GM23248 (cell line): ENCODE measurements around the gene LDLRAD4. TPM values are rescaled to one million over a fixed set of nuclear protein-coding genes. Genes with fewer than 3 reads are reported as not detected.
"Not testable (repeated sequence)": the region's sequence is repeated elsewhere in the genome, so short reads cannot be mapped to it uniquely, and the experiment has no call there.

ENCODE experiments used
- DNase-seq: peaks from one replicate; pipeline ENCODE4 v3.0.0-alpha.2; 2015
- H2AFZ ChIP-seq: fragments of 200-600 bp; sonication (generic); 2 replicates; pipeline ENCODE4 v1.6.1; 2016; ENCODE audit warnings: antibody characterized with exemption
- H3F3A ChIP-seq: fragments of 200-600 bp; sonication (generic); 2 replicates; pipeline ENCODE4 v1.6.1; 2016; ENCODE audit warnings: mild to moderate bottlenecking, antibody characterized with exemption, mixed run types; ENCODE audit not compliant: insufficient read depth
- H3K27ac ChIP-seq: fragments of 200-600 bp; sonication (generic); 2 replicates; pipeline ENCODE4 v1.5.1; 2016; ENCODE audit warnings: mild to moderate bottlenecking
- H3K27me3 ChIP-seq: fragments of 200-600 bp; sonication (generic); replicated peaks from 2 replicates; pipeline ENCODE4 v1.6.1; 2016; ENCODE audit warnings: mild to moderate bottlenecking; ENCODE audit not compliant: insufficient read depth
- H3K36me3 ChIP-seq: fragments of 200-600 bp; sonication (generic); 2 replicates; pipeline ENCODE4 v1.6.1; 2016; ENCODE audit warnings: low read depth, mild to moderate bottlenecking
- H3K4me1 ChIP-seq: fragments of 200-600 bp; sonication (generic); 2 replicates; pipeline ENCODE4 v1.6.1; 2016; ENCODE audit warnings: mild to moderate bottlenecking; ENCODE audit not compliant: insufficient read depth
- H3K4me2 ChIP-seq: fragments of 200-600 bp; sonication (generic); one replicate; pipeline ENCODE4 v1.6.1; 2016; ENCODE audit warnings: mild to moderate bottlenecking; ENCODE audit not compliant: unreplicated experiment
- H3K4me3 ChIP-seq: fragments of 200-600 bp; sonication (generic); 2 replicates; pipeline ENCODE4 v1.5.1; 2016; ENCODE audit warnings: mild to moderate bottlenecking
- H3K79me2 ChIP-seq: fragments of 200-600 bp; sonication (generic); 2 replicates; pipeline ENCODE4 v1.6.1; 2016; ENCODE audit warnings: mild to moderate bottlenecking; ENCODE audit not compliant: insufficient read depth
- H3K9ac ChIP-seq: fragments of 200-600 bp; sonication (generic); 2 replicates; pipeline ENCODE4 v1.6.1; 2016; ENCODE audit warnings: mild to moderate bottlenecking
- H3K9me2 ChIP-seq: fragments of 200-600 bp; sonication (generic); 2 replicates; pipeline ENCODE4 v1.6.1; 2016; ENCODE audit warnings: mixed run types, mild to moderate bottlenecking, moderate library complexity; ENCODE audit not compliant: insufficient read depth
- H3K9me3 ChIP-seq: fragments of 200-600 bp; sonication (generic); one replicate; pipeline ENCODE4 v1.6.1; 2017; ENCODE audit warnings: low read depth
- H4K20me1 ChIP-seq: fragments of 200-600 bp; sonication (generic); 2 replicates; pipeline ENCODE4 v1.6.0; 2016; ENCODE audit not compliant: insufficient read depth
- EZH2 ChIP-seq: fragments of 200-600 bp; sonication (generic); IDR thresholded peaks from 2 replicates; pipeline ENCODE4 v1.6.1; 2018; ENCODE audit warnings: antibody characterized with exemption, mild to moderate bottlenecking; ENCODE audit not compliant: insufficient read depth, poor library complexity, severe bottlenecking
- EZH2phosphoT487 ChIP-seq: fragments of 200-600 bp; sonication (generic); IDR thresholded peaks from 2 replicates; pipeline ENCODE4 v1.6.1; 2018; ENCODE audit warnings: antibody characterized with exemption, moderate library complexity, mild to moderate bottlenecking, low read depth; ENCODE audit not compliant: insufficient read depth
- WGBS, 2 experiments: methylation state at CpG; one replicate each; pipeline ENCODE4 v1.1.6; 2015 to 2017; ENCODE audit warnings: low lambda C conversion rate in 2 of 2, low coverage in 1 of 2; ENCODE audit errors: missing lambda C conversion rate in 2 of 2; 5-methylcytosine and 5-hydroxymethylcytosine counted together
- in situ Hi-C: fragments of 300-500 bp; cut with MboI; formaldehyde crosslinking; loops from 2 replicates; pipeline ENCODE4 v1.15.0; 2020
- polyA plus RNA-seq: library from polyadenylated mRNA; unstranded; fragments of >200 nt; fragmentation: Nextera tagmentation; extraction: Ambion mirVana; gene quantifications from 2 replicates; pipeline ENCODE4 v1.2.1, GENCODE V29; 2016
- total RNA-seq: library from RNA; depleted of rRNA; stranded (reverse); fragments of >200 nt; shearing (Covaris generic); gene quantifications from 2 replicates; pipeline ENCODE4 v1.2.3, GENCODE V29; 2014

Gene LDLRAD4
- total and polyA plus RNA-seq, 2 experiments from 2014 or later, result not detected

DNA sequence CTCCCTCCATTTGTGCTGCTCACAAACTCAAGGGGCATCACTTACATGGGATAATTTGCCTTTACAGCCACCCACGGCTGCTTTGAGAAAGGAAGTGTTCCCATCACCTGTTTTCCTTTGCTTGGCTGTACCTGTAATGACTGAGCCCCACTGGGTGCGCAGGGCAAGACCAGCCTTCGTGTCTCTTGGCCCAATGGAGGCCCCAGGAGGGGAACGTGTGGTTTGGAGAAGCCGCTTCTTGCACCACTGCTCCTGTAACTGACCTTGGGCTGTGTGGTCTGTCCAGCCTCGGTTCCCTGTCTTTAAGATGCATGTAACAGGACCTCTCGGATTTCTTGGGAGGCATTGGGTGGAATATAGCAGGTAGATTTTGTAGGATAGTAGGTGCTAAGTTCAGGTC lies 41.1 kb downstream of the LDLRAD4 start:
- H3K27ac ChIP-seq, result no peak overlapping the region
- in situ Hi-C loops, result no loop called here
- DNase-seq, result no peak

GRCh38 chr18:13260197-13260934 lies 41.8 kb downstream of the LDLRAD4 start:
- no peak overlapping the region for H3K27ac ChIP-seq
- H4K20me1 ChIP-seq, result no peaks in the 10 kb centered on the region
- no peaks in the 10 kb centered on the region for H3K9me3 ChIP-seq
- H3K9ac ChIP-seq, result no peak overlapping the region
- TF ChIP-seq EZH2phosphoT487 (no peak), EZH2 (no peak)
- H3K4me1 ChIP-seq, result no peaks in the 10 kb centered on the region
- 9 to 11% methylated on average over 8 of the region's 8 CpGs for WGBS, 2 experiments
- no peaks in the 10 kb centered on the region for H3F3A ChIP-seq
- peak; percentile 20 for DNase-seq
- H3K4me2 ChIP-seq, result no peak overlapping the region
- H3K4me3 ChIP-seq, result no peak overlapping the region
- no peaks in the 10 kb centered on the region for H3K9me2 ChIP-seq
- peaks cover 29% of the 10 kb centered on the region; the same call in 1 of the 2 replicates for H3K27me3 ChIP-seq
- H3K36me3 ChIP-seq, result no peaks in the 10 kb centered on the region
- in situ Hi-C loops, result no loop called here
- H2AFZ ChIP-seq, result no peak overlapping the region
- no peaks in the 10 kb centered on the region for H3K79me2 ChIP-seq

More for the DNA sequence above, 41.1 kb downstream of the LDLRAD4 start:
- Histone ChIP-seq H3K4me2 (no peak overlapping the region), H3K79me2 (no peaks in the 10 kb centered on the region), H3K9me3 (no peaks in the 10 kb centered on the region), H3K4me1 (no peaks in the 10 kb centered on the region), H3K36me3 (no peaks in the 10 kb centered on the region), H2AFZ (no peak overlapping the region), H3K9ac (no peak overlapping the region), H4K20me1 (no peaks in the 10 kb centered on the region), H3K4me3 (no peak overlapping the region), H3K9me2 (no peaks in the 10 kb centered on the region), H3F3A (no peaks in the 10 kb centered on the region), H3K27me3 (0 out of 2 replicates have a peak, but pooled peaks cover 23% of the 10 kb centered on the region)
- TF ChIP-seq EZH2, result no peak
- TF ChIP-seq EZH2phosphoT487, result no peak
- WGBS, 2 experiments, result 45 to 55% methylated on average over 7 of the region's 7 CpGs

- in situ Hi-C loops, result no loop called here
- TF ChIP-seq EZH2, result no peak
- Histone ChIP-seq H3K27ac (no peak overlapping the region), H2AFZ (no peak overlapping the region), H3K9me3 (no peaks in the 10 kb centered on the region), H3K9me2 (no peaks in the 10 kb centered on the region), H3K79me2 (no peaks in the 10 kb centered on the region), H4K20me1 (no peaks in the 10 kb centered on the region), H3K4me3 (no peak overlapping the region), H3K36me3 (no peaks in the 10 kb centered on the region), H3F3A (no peaks in the 10 kb centered on the region), H3K4me2 (no peak overlapping the region), H3K9ac (no peak overlapping the region), H3K4me1 (no peaks in the 10 kb centered on the region), H3K27me3 (peaks cover 36% of the 10 kb centered on the region)
- WGBS, 2 experiments, result 44 to 47% methylated on average over 12 of the region's 12 CpGs
- no peak for DNase-seq
Observed at GRCh38 chr18:13260935-13261640, 42.5 kb downstream of the LDLRAD4 start.

DNA sequence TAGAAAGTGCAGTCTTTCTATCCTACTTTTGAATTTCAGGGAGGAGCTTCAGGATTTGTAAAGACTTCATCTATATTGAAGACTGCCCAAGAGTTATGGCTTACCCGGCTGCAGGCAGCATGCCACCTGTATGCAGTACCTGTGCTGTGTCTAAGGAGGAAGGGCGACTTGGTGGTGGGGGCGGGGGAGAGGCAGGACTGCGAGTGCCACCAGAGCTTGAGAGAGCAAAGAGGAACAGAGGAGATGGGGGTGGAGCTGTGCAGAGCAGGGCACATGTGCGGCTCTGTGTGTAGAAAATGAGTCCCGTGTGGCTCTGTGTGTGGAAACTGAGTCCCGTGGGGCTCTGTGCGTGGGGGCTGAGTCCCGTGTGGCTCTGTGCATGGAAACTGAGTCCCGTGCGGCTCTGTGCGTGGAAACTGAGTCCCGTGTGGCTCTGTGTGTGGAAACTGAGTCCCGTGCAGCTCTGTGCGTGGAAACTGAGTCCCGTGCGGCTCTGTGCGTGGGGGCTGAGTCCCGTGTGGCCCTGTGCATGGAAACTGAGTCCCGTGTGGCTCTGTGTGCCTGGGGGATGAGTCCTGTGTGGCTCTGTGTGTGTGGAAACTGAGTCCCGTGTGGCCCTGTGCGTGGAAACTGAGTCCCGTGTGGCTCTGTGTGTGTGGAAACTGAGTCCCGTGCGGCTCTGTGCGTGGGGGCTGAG lies 43.2 kb downstream of the LDLRAD4 start:
- peaks cover 37% of the 10 kb centered on the region for H3K27me3 ChIP-seq
- H3K4me3 ChIP-seq, result no peak overlapping the region
- H3K79me2 ChIP-seq, result no peaks in the 10 kb centered on the region
- no peak overlapping the region for H3K9ac ChIP-seq
- WGBS, 2 experiments, result 76 to 79% methylated on average over 26 of the region's 26 CpGs
- H3K9me2 ChIP-seq, result no peaks in the 10 kb centered on the region
- no peak for DNase-seq
- H3F3A ChIP-seq, result no peaks in the 10 kb centered on the region
- no peaks in the 10 kb centered on the region for H4K20me1 ChIP-seq
- no peak overlapping the region for H3K27ac ChIP-seq
- H2AFZ ChIP-seq, result no peak overlapping the region
- no peak overlapping the region for H3K4me2 ChIP-seq
- in situ Hi-C loops, result no loop called here
- no peaks in the 10 kb centered on the region for H3K36me3 ChIP-seq
- no peaks in the 10 kb centered on the region for H3K9me3 ChIP-seq
- no peaks in the 10 kb centered on the region for H3K4me1 ChIP-seq
- TF ChIP-seq EZH2, result no peak
- TF ChIP-seq EZH2phosphoT487, result no peak

DNA sequence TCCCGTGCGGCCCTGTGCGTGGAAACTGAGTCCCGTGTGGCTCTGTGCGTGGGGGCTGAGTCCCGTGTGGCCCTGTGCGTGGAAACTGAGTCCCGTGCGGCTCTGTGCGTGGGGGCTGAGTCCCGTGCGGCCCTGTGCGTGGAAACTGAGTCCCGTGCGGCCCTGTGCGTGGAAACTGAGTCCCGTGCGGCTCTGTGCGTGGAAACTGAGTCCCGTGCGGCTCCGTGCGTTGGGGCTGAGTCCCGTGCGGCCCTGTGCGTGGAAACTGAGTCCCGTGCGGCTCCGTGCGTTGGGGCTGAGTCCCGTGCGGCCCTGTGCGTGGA lies 43.8 kb downstream of the LDLRAD4 start:
- H3K79me2 ChIP-seq, H3K9ac ChIP-seq, H3K4me2 ChIP-seq, DNase-seq, H3K36me3 ChIP-seq, H3F3A ChIP-seq, H3K9me2 ChIP-seq, H3K9me3 ChIP-seq, H3K4me1 ChIP-seq, H2AFZ ChIP-seq, H4K20me1 ChIP-seq, H3K4me3 ChIP-seq, H3K27ac ChIP-seq, in situ Hi-C loops: not testable (repeated sequence)
- peaks cover 39% of the 10 kb centered on the region for H3K27me3 ChIP-seq
- 83% methylated on average over 3 to 33 of the region's 33 CpGs for WGBS, 2 experiments
